Fibroblast of lung (primary cell): Measurements from ENCODE around the gene MAML3. TPM values are rescaled to one million over a fixed set of nuclear protein-coding genes. Genes with fewer than 3 reads are reported as not detected.

ENCODE experiments used
- DNase-seq, 2 donors: peaks; one replicate each; pipeline versions ENCODE4 v3.0.0 to v3.0.0-alpha.2; 2010; ENCODE audit warnings: low read depth in 2 of 2
- H2AFZ ChIP-seq: 2 replicates; pipeline ENCODE4 v1.5.1; 2012; ENCODE audit warnings: low read length, control low read depth, inconsistent platforms
- H3K27ac ChIP-seq: 2 replicates; pipeline ENCODE4 v1.5.1; 2011; ENCODE audit warnings: low read length, control low read depth; ENCODE audit not compliant: insufficient read depth
- H3K27me3 ChIP-seq: 2 replicates; pipeline ENCODE4 v1.5.1; 2011; ENCODE audit warnings: mild to moderate bottlenecking, low read length; ENCODE audit not compliant: control insufficient read depth, insufficient read depth
- H3K36me3 ChIP-seq: 2 replicates; pipeline ENCODE4 v1.5.1; 2011; ENCODE audit warnings: low read length; ENCODE audit not compliant: control insufficient read depth, insufficient read depth
- H3K4me1 ChIP-seq: 2 replicates; pipeline ENCODE4 v1.5.1; 2011; ENCODE audit warnings: low read length; ENCODE audit not compliant: control insufficient read depth, insufficient read depth; ENCODE audit errors: extremely low read depth
- H3K4me2 ChIP-seq: 2 replicates; pipeline ENCODE4 v1.5.1; 2011; ENCODE audit warnings: low read length, control low read depth; ENCODE audit not compliant: insufficient read depth; ENCODE audit errors: extremely low read depth
- H3K4me3 ChIP-seq, 4 experiments: fragments of 200-600 bp in 1 of 4; sonication (generic) in 1 of 4; replicated peaks in 1 of 4; 2 replicates each; pipeline ENCODE4 v1.5.1; 2011 to 2016; ENCODE audit warnings: low read length in 4 of 4, low read depth in 3 of 4, mild to moderate bottlenecking in 3 of 4, control low read depth in 2 of 4, inconsistent platforms in 1 of 4, mixed read lengths in 1 of 4; ENCODE audit not compliant: insufficient read depth in 1 of 4; ENCODE audit errors: control extremely low read depth in 1 of 4
- H3K79me2 ChIP-seq: 2 replicates; pipeline ENCODE4 v1.5.1; 2012; ENCODE audit warnings: mild to moderate bottlenecking, low read length, inconsistent platforms; ENCODE audit not compliant: control insufficient read depth, insufficient read depth
- H3K9ac ChIP-seq: 2 replicates; pipeline ENCODE4 v1.5.1; 2011; ENCODE audit warnings: mild to moderate bottlenecking, low read length, control low read depth; ENCODE audit not compliant: insufficient read depth
- H3K9me3 ChIP-seq: 2 replicates; pipeline ENCODE4 v1.5.1; 2012; ENCODE audit warnings: low read depth, low read length; ENCODE audit not compliant: control insufficient read depth, insufficient read depth
- H4K20me1 ChIP-seq: 2 replicates; pipeline ENCODE4 v1.5.1; 2011; ENCODE audit warnings: low read length; ENCODE audit not compliant: control insufficient read depth, insufficient read depth; ENCODE audit errors: extremely low read depth
- CTCF ChIP-seq, 2 donors: IDR thresholded peaks in 1 of 2; conservative IDR thresholded peaks in 1 of 2; 1 replicate in 1 of 2; 2 replicates in 1 of 2; pipeline ENCODE4 v1.5.1; 2011 to 2012; ENCODE audit warnings: low read length in 2 of 2, control low read depth in 1 of 2, inconsistent platforms in 1 of 2, low read depth in 1 of 2, mild to moderate bottlenecking in 1 of 2
- EZH2 ChIP-seq: IDR thresholded peaks from 2 replicates; pipeline ENCODE4 v1.5.1; 2012; ENCODE audit warnings: low read length, control low read depth, mild to moderate bottlenecking; ENCODE audit errors: missing control alignments
- polyA plus RNA-seq, 2 donors: library from polyadenylated mRNA; depleted of rRNA in 1 of 2; stranded (reverse) in 1 of 2; unstranded in 1 of 2; fragments of >200 nt; gene quantifications; 2 replicates each; pipeline ENCODE4 v1.2.1, GENCODE V29; 2011 to 2012; ENCODE audit warnings: missing spikeins in 1 of 2
- total RNA-seq: library from RNA; depleted of rRNA; stranded (reverse); fragments of >200 nt; gene quantifications from 2 replicates; pipeline ENCODE4 v1.2.1, GENCODE V29; 2014

MAML3 gene
- total and polyA plus RNA-seq, 2 donors (not counting 1 experiment from before 2014, with no cell fraction given) = 2.0 to 2.8 TPM

- Histone ChIP-seq H3K4me2 (peak overlapping the region; percentile 87), H3K79me2 (no peaks in the 10 kb centered on the region), H3K27me3 (no peaks in the 10 kb centered on the region), H2AFZ (peak overlapping the region; percentile 62), H3K4me1 (peaks cover 3% of the 10 kb centered on the region), H3K9ac (peak overlapping the region; percentile 69), H3K4me3 (peak overlapping the region; percentile 49 to 56 (median 53)), H4K20me1 (no peaks in the 10 kb centered on the region), H3K9me3 (no peaks in the 10 kb centered on the region), H3K36me3 (no peaks in the 10 kb centered on the region), H3K27ac (peak overlapping the region; percentile 68)
- peak; percentile 46 to 91 for DNase-seq
- TF ChIP-seq CTCF (conservative IDR thresholded peaks at IDR 0.05 in 1 of 2, IDR thresholded peaks at IDR 0.05 in 1 of 2; ENCODE audit: low read depth in 1 of 2, low read length in 2 of 2) (no peak), EZH2 (no peak)
Observed at GRCh38 chr4:139734201-139734874, 419.6 kb downstream of the MAML3 start.

- Histone ChIP-seq H3K36me3 (no peaks in the 10 kb centered on the region), H3K4me2 (no peak overlapping the region), H3K79me2 (no peaks in the 10 kb centered on the region), H3K4me1 (peaks cover 3% of the 10 kb centered on the region), H2AFZ (no peak overlapping the region), H3K9me3 (no peaks in the 10 kb centered on the region), H3K9ac (no peak overlapping the region), H4K20me1 (no peaks in the 10 kb centered on the region), H3K4me3 (no peak overlapping the region), H3K27ac (no peak overlapping the region), H3K27me3 (no peaks in the 10 kb centered on the region)
- no peak for DNase-seq
- no peak for TF ChIP-seq CTCF (conservative IDR thresholded peaks at IDR 0.05 in 1 of 2, IDR thresholded peaks at IDR 0.05 in 1 of 2; ENCODE audit: low read depth in 1 of 2, low read length in 2 of 2)
- TF ChIP-seq EZH2 = no peak
Observed at GRCh38 chr4:139732991-139733570, 420.9 kb downstream of the MAML3 start.

GRCh38 chr4:139728840-139729239, 425.1 kb downstream of the MAML3 start:
- Histone ChIP-seq H4K20me1 (no peaks in the 10 kb centered on the region), H2AFZ (no peak overlapping the region), H3K4me2 (no peak overlapping the region), H3K9ac (no peak overlapping the region), H3K27me3 (no peaks in the 10 kb centered on the region), H3K4me1 (peaks cover 1% of the 10 kb centered on the region), H3K79me2 (no peaks in the 10 kb centered on the region), H3K9me3 (no peaks in the 10 kb centered on the region), H3K27ac (no peak overlapping the region), H3K36me3 (no peaks in the 10 kb centered on the region), H3K4me3 (no peak overlapping the region)
- DNase-seq = no peak
- TF ChIP-seq CTCF (conservative IDR thresholded peaks at IDR 0.05 in 1 of 2, IDR thresholded peaks at IDR 0.05 in 1 of 2; ENCODE audit: low read depth in 1 of 2, low read length in 2 of 2) = no peak
